Measurements from ENCODE around the gene CERS2.

Gene CERS2

GRCh38 chr1:150981177-150981804 lies 6.7 kb upstream of the CERS2 start:
- TF ChIP-seq, protein P1, sequence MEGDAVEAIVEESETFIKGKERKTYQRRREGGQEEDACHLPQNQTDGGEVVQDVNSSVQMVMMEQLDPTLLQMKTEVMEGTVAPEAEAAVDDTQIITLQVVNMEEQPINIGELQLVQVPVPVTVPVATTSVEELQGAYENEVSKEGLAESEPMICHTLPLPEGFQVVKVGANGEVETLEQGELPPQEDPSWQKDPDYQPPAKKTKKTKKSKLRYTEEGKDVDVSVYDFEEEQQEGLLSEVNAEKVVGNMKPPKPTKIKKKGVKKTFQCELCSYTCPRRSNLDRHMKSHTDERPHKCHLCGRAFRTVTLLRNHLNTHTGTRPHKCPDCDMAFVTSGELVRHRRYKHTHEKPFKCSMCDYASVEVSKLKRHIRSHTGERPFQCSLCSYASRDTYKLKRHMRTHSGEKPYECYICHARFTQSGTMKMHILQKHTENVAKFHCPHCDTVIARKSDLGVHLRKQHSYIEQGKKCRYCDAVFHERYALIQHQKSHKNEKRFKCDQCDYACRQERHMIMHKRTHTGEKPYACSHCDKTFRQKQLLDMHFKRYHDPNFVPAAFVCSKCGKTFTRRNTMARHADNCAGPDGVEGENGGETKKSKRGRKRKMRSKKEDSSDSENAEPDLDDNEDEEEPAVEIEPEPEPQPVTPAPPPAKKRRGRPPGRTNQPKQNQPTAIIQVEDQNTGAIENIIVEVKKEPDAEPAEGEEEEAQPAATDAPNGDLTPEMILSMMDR (IDR thresholded peaks at IDR 0.05; ENCODE audit: unreplicated experiment in 3 of 3): no peak
- peaks cover 12% of the 10 kb centered on the region for H3K27me3 Mint-ChIP-seq (ENCODE audit: low read depth)
- no peak overlapping the region for H3K4me3 Mint-ChIP-seq
- no peaks in the 10 kb centered on the region for H3K9me3 Mint-ChIP-seq
- peaks cover 25% of the 10 kb centered on the region for H3K4me1 Mint-ChIP-seq
- H3K36me3 Mint-ChIP-seq (ENCODE audit: low read depth): no peaks in the 10 kb centered on the region
- peak overlapping the region in 2 of 3 experiments; percentile 60 to 88 for H3K27ac Mint-ChIP-seq

- Mint-ChIP-seq H3K36me3 (ENCODE audit: low read depth) (no peaks in the 10 kb centered on the region), H3K4me3 (peak overlapping the region; percentile 29 to 56 (median 52)), H3K9me3 (no peaks in the 10 kb centered on the region), H3K27ac (peak overlapping the region in 2 of 3 experiments; percentile 43 to 62), H3K4me1 (peaks cover 25% of the 10 kb centered on the region), H3K27me3 (ENCODE audit: low read depth) (peaks cover 12% of the 10 kb centered on the region)
- TF ChIP-seq, protein P1 (IDR thresholded peaks at IDR 0.05; ENCODE audit: unreplicated experiment in 3 of 3): peak; percentile 100
Measured at GRCh38 chr1:150979092-150980056, 4.7 kb upstream of the CERS2 start.

GRCh38 chr1:150976879-150977694 lies 2.5 kb upstream of the CERS2 start:
- no peaks in the 10 kb centered on the region for H3K36me3 Mint-ChIP-seq (ENCODE audit: low read depth)
- TF ChIP-seq, protein P1 (IDR thresholded peaks at IDR 0.05; ENCODE audit: unreplicated experiment in 3 of 3): no peak
- peaks cover 7% of the 10 kb centered on the region for H3K27me3 Mint-ChIP-seq (ENCODE audit: low read depth)
- peak overlapping the region; percentile 69 to 86 (median 71) for H3K27ac Mint-ChIP-seq
- H3K4me3 Mint-ChIP-seq: peak overlapping the region; percentile 63 to 81 (median 75)
- no peaks in the 10 kb centered on the region for H3K9me3 Mint-ChIP-seq
- H3K4me1 Mint-ChIP-seq: peaks cover 38% of the 10 kb centered on the region

GRCh38 chr1:150976401-150976821 lies 1.8 kb upstream of the CERS2 start:
- Mint-ChIP-seq H3K4me1 (peaks cover 38% of the 10 kb centered on the region), H3K9me3 (no peaks in the 10 kb centered on the region), H3K27me3 (ENCODE audit: low read depth) (peaks cover 7% of the 10 kb centered on the region), H3K4me3 (peak overlapping the region; percentile 63 to 81 (median 75)), H3K36me3 (ENCODE audit: low read depth) (no peaks in the 10 kb centered on the region), H3K27ac (peak overlapping the region; percentile 55 to 86 (median 69))
- TF ChIP-seq, protein P1 (IDR thresholded peaks at IDR 0.05; ENCODE audit: unreplicated experiment in 3 of 3): no peak

- H3K36me3 Mint-ChIP-seq (ENCODE audit: low read depth): peaks cover under 1% of the 10 kb centered on the region
- H3K4me1 Mint-ChIP-seq: peaks cover 41% of the 10 kb centered on the region
- peak overlapping the region; percentile 88 to 90 (median 90) for H3K4me3 Mint-ChIP-seq
- H3K27ac Mint-ChIP-seq: peak overlapping the region; percentile 88 to 93 (median 92)
- TF ChIP-seq, protein P1 (IDR thresholded peaks at IDR 0.05; ENCODE audit: unreplicated experiment in 3 of 3): no peak
- peaks cover 7% of the 10 kb centered on the region for H3K27me3 Mint-ChIP-seq (ENCODE audit: low read depth)
- no peaks in the 10 kb centered on the region for H3K9me3 Mint-ChIP-seq
Measured at GRCh38 chr1:150973836-150974579, 627 bp downstream of the CERS2 start.

Data from nephron (organoid).